PC-3 (cell line): ENCODE measurements around the gene BMP2K.

Source experiments
- EZH2 ChIP-seq: fragments of 300-600 bp; sonication (generic); IDR thresholded peaks from one replicate; pipeline ENCODE4 v1.6.1; 2017; ENCODE audit warnings: antibody characterized with exemption, mild to moderate bottlenecking, low read length; ENCODE audit not compliant: unreplicated experiment
- EZH2phosphoT487 ChIP-seq: fragments of 300-600 bp; sonication (generic); IDR thresholded peaks from 2 replicates; pipeline ENCODE4 v1.6.1; 2018; ENCODE audit warnings: mild to moderate bottlenecking, antibody characterized with exemption, low read length, borderline replicate concordance
- TF ChIP-seq, protein P1 (sequence below): fragments of 300-600 bp; sonication (generic); conservative IDR thresholded peaks from 2 replicates; pipeline ENCODE4 v1.5.1; 2017; ENCODE audit warnings: antibody characterized with exemption, low read depth, mild to moderate bottlenecking, low read length

GRCh38 chr4:78870056-78870455, 93.9 kb downstream of the BMP2K start:
- TF ChIP-seq, protein P1, sequence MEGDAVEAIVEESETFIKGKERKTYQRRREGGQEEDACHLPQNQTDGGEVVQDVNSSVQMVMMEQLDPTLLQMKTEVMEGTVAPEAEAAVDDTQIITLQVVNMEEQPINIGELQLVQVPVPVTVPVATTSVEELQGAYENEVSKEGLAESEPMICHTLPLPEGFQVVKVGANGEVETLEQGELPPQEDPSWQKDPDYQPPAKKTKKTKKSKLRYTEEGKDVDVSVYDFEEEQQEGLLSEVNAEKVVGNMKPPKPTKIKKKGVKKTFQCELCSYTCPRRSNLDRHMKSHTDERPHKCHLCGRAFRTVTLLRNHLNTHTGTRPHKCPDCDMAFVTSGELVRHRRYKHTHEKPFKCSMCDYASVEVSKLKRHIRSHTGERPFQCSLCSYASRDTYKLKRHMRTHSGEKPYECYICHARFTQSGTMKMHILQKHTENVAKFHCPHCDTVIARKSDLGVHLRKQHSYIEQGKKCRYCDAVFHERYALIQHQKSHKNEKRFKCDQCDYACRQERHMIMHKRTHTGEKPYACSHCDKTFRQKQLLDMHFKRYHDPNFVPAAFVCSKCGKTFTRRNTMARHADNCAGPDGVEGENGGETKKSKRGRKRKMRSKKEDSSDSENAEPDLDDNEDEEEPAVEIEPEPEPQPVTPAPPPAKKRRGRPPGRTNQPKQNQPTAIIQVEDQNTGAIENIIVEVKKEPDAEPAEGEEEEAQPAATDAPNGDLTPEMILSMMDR = no peak
- TF ChIP-seq EZH2phosphoT487 (no peak), EZH2 (no peak)
